Bronchial epithelial cell (primary cell): ENCODE data around the gene S100B. TPM values are rescaled to one million over a fixed set of nuclear protein-coding genes. Genes with fewer than 3 reads are reported as not detected.

Experiments used
- DNase-seq: peaks from one replicate; pipeline ENCODE4 v3.0.0-alpha.2; 2010; ENCODE audit warnings: low read depth
- FAIRE-seq: peaks from 2 replicates; lab custom pipeline; 2011; peaks lifted over from hg19 to GRCh38; lab: Jason Lieb, UNC
- H3K27me3 ChIP-seq: 2 replicates; pipeline ENCODE4 v1.5.1; 2011; ENCODE audit warnings: low read length; ENCODE audit not compliant: control insufficient read depth, insufficient read depth
- H3K36me3 ChIP-seq: 2 replicates; pipeline ENCODE4 v1.5.1; 2011; ENCODE audit warnings: low read length; ENCODE audit not compliant: control insufficient read depth, insufficient read depth
- H3K4me3 ChIP-seq: 2 replicates; pipeline ENCODE4 v1.5.1; 2011; ENCODE audit warnings: mild to moderate bottlenecking, low read depth, low read length, control low read depth
- CTCF ChIP-seq: IDR thresholded peaks from 2 replicates; pipeline ENCODE4 v1.5.1; 2011; ENCODE audit warnings: mild to moderate bottlenecking, moderate library complexity, low read length, control low read depth, inconsistent platforms; ENCODE audit not compliant: insufficient read depth, severe bottlenecking
- total RNA-seq: library from RNA; depleted of rRNA; stranded (reverse); fragments of >200 nt; gene quantifications from 2 replicates; pipeline ENCODE4 v1.2.1, GENCODE V29; 2014

S100B gene
- not detected in 2 replicates for total RNA-seq

- FAIRE-seq, result no peak
Observed at GRCh38 chr21:46604975-46605766, at the start of gene S100B. TSS of gene S100B (minus strand) at chr21:46605082. CDS start at chr21:46602415, 2,667 bp downstream.

GRCh38 chr21:46651121-46651520 is 46.2 kb upstream of the S100B start:
- TF ChIP-seq CTCF, result no peak
- Histone ChIP-seq H3K27me3 (no peaks in the 10 kb centered on the region), H3K4me3 (no peak overlapping the region), H3K36me3 (peaks cover 34% of the 10 kb centered on the region)
- DNase-seq (no peak), FAIRE-seq (no peak)

More at GRCh38 chr21:46604975-46605766, at the start of gene S100B:
- Histone ChIP-seq H3K4me3 (no peak within 1 kb of the TSS), H3K27me3 (peaks cover 7% of the 10 kb centered on the region), H3K36me3 (no peaks in the 10 kb centered on the region)
- DNase-seq, result no peak
- no peak for TF ChIP-seq CTCF

- H3K4me3 ChIP-seq, result no peak overlapping the region
- TF ChIP-seq CTCF, result no peak
- FAIRE-seq (no peak), DNase-seq (no peak)
- peaks cover 36% of the 10 kb centered on the region for H3K36me3 ChIP-seq
- H3K27me3 ChIP-seq, result no peaks in the 10 kb centered on the region
Observed at GRCh38 chr21:46650476-46651098, 45.7 kb upstream of the S100B start.

- no peak for TF ChIP-seq CTCF
- Histone ChIP-seq H3K4me3 (no peak overlapping the region), H3K36me3 (peaks cover 40% of the 10 kb centered on the region), H3K27me3 (no peaks in the 10 kb centered on the region)
- no peak for FAIRE-seq
- DNase-seq, result no peak
Observed at GRCh38 chr21:46649356-46649755, 44.5 kb upstream of the S100B start.

GRCh38 chr21:46648539-46648938 is 43.7 kb upstream of the S100B start:
- FAIRE-seq (no peak), DNase-seq (no peak)
- Histone ChIP-seq H3K27me3 (no peaks in the 10 kb centered on the region), H3K36me3 (peaks cover 45% of the 10 kb centered on the region), H3K4me3 (no peak overlapping the region)
- no peak for TF ChIP-seq CTCF
